Measurements from ENCODE around the gene TMEM87B.

DNA sequence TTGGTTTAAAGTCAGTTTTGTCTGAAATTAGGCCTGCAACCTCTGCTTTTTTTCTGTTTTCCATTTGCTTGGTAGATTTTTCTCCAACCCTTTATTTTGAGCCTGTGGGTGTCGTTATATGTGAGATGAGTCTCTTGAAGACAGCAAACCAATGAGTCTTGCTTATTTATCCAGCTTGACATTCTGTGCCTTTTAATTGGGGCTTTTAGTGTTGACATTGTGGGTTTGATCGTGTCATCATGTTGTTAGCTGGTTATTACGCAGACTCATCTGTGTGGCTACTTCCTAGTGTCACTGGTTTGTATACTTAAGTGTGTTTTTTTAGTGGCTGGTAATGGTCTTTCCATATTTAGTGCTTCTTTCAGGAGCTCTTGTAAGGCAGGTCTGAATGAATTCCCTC is 18.8 kb downstream of the TMEM87B start:
- TF ChIP-seq ZNF274 (IDR thresholded peaks at IDR 0.05; ENCODE audit: low read depth, low read length): no peak
- TF ChIP-seq YY1 (IDR thresholded peaks at IDR 0.05; ENCODE audit: insufficient read depth, insufficient read length): no peak
